Middle frontal gyrus (tissue), 1 donor: Measurements from ENCODE around the gene PROB1.
"Not testable (repeated sequence)": the region's sequence is repeated elsewhere in the genome, so short reads cannot be mapped to it uniquely, and the experiment has no call there.

Experiments
- DNase-seq: peaks from one replicate; pipeline ENCODE4 v3.0.0-alpha.2; 2015; ENCODE audit warnings: low spot score; ENCODE audit errors: extremely low spot score

The PROB1 gene

DNA sequence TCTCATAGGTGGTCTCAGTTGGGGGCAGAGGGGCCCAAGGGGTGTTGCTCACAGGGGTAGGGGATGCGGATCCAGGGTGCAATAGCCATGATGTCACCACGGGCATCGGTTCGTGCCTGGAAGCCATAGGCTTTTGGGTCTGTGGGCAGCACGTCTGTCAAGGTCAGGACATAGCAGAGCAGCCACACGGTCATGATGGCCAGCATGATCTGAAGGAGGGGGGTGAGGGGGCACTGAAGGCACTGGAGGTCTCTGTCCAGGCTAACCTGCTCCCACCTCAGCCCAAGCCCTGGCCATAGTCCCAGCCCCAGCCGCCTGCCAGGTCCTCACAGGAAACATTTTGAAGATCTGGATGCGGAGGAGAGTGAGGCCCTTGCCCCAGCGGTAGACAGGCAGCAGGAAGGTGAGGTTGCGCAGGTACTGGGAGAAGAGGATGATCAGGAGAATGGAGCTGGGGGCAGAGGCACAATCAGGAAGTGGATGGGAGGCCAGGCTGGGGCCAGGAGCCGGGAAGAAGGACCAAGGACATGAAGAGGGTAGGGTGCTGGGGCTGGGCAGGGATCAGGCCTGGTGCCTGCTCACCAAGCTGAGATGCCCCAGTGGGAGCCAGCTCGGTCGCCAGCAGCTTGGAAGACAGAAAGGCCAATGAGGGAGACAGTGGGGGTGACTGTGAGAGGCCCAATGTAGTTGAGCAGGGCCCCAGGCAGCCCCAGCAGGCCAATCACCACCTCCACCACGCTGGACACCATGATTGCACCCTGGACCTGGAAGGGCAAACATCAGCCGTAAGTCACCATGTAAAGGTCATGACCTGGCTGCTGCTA is 15.1 kb downstream of the PROB1 start:
- no peak for DNase-seq

DNA sequence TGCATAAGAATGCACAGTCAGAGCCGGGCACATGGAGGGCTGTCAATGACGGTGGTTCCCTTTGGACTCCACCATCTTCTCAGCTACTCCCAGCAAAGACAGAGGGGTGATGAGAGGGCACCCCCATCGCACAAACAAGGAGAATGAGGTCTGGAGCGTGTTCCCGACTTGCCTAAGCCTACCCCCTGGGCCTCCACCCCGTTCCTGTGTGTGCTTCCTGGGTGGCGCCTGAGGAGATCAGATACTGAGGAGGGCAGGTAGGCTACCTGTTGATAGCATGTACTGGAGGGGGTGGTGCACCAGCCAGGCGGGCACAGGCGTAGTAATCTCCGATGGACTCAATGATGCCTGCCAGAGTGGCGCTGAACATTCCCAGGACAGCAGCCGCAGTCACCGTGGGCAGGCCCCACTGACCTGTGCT is 16.0 kb downstream of the PROB1 start:
- DNase-seq = no peak

DNA sequence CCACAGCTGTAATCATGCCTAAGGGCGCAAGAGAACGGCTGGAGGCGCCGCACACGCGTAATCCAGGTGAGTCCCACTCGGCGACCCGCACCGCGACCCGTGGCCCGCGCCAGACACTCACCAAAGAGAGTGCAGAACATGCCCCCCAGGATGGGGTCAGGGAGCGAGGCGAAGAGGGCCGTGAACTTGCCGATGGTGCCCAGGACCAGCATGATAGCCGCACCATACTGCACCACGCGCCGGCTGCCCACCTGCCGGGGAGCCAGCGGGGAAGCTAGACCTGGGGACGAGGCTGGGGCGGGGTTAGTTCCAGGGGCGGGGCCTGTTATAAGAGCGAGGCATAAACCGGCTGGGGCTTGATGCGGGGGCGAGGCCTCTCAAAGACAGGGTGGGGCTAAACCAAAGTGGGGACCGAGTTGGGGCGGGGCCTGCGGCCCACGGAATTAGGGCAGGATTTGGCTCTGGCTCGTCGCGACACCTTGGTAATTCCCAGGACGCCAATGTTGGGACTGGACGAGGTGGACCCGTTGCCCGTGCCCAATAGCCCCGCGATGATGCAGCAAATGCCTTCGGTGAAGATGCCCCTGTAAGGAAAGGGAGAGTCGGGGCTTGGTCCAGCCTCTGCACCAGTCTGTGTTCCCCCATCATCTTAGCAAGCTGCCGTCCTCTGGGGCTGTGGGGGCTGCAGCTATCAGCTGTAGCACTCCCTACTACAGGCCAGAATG is 16.6 kb downstream of the PROB1 start:
- no peak for DNase-seq

DNA sequence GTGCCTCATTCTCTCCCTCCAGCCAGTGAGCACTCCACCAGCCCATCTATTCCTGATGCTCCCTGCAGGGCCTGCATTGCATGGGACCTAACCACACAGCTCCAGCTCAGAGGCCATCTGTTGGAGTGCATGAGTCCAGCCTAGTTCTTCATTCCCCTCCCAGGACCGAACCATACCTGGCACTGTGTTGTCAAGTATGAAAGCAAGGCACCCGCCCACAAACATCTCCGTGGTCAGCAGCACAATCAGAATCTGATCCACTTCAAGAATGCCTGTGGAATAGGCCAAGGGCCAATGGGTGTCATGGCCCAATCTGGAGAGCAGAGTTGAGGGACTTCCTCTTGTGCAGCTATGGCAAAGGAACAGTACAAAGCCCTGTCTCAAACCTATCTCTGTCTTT is 17.7 kb downstream of the PROB1 start:
- no peak for DNase-seq

DNA sequence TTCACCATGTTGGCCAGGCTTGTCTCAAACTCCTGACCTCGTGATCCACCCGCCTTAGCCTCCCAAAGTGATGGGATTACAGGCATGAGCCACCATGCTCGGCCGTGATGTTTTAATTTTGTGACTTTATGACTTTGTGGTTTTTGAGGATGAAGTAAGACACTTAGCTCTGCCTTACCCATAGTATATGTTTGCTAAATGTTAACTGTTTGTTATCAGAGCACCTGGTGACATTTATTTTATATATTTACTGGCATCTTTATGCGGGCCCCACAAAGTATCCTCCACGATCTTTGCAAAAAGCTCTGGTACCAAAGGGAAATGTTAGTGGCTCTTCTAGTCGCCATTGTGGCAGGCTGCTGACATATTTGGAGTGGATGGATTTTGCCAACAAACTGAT is 18.5 kb downstream of the PROB1 start:
- no peak for DNase-seq

DNA sequence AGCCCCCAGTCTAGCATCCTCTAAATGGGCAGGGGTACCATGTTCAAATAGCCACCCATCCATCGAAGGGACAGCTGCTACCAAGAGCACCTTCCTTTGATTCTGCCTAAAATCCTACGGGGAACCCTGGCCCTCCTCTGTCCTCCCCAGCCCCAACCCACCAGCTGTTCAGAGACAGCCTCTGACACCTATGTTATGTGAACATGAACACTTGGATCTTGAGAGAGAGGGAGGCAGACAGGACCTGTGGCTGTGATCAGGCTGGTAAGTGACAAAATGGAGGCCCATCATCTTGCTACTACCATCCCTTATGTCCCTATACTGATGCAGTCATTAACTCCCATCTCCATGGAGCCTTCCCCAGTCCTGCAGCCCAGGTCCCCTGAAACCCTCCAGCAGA is 20.0 kb downstream of the PROB1 start:
- no peak for DNase-seq

DNA sequence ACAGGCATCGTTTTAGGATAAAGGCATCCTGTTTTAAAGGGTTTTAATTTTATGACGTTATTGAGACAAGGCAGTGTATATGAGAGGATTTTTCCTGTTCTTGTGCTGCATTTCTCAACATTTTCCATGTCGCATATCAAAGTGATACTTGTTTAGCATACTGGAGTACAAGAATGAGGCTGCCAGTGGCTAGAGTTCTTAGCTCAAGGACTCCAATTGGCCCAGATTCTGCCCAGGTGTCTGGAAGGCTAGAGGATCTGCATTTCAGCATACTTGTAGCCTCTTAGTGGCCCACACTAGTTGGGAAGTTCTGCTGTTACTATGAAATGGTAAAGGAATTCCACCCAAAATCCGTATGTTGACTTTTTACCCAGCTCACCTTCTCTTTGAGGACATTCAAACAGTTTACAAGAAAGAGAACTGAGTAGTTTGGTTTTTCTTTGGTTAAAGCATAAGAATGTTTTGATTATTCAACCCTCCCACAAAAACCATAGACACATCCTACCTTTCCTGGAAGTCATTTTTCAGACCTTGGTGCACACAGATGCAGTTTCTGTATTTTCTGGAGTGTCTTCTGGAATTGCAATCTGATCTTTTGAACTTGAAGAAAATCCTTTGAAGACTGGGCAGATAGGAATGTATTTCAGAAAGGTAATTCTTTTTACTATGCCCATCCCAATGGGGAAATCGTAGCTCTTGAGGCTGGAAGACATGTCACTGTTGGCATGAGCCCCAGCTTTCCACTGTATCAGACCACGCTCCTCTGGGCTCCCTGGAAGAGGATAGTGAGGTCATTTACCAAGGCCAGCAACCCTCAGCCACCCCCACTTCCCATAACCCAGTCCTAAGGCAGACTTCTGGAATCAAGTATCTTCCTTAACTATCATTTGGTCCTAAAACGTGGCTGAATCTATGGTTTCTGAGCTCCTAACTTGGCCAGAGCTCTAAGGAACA is 23.1 kb downstream of the PROB1 start:
- DNase-seq = no peak

DNA sequence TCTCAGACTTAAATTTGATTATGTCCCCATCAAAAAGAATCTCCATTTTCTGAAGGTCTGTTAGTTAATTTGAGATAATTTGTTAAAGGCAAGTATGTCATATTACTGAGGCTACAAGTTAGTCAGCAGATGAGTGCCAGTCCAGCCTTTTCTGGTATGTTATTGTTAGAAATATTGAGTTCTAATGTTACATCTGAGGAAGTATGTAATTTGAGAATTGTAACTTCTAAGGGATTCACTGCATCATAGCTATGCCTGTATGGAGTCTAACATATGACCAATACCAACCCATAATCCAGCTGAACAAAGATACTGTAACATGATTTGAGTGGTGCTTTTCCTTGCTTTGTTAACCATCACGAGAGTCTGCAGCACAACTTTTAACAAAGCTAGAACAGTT is 25.7 kb downstream of the PROB1 start:
- no peak for DNase-seq

DNA sequence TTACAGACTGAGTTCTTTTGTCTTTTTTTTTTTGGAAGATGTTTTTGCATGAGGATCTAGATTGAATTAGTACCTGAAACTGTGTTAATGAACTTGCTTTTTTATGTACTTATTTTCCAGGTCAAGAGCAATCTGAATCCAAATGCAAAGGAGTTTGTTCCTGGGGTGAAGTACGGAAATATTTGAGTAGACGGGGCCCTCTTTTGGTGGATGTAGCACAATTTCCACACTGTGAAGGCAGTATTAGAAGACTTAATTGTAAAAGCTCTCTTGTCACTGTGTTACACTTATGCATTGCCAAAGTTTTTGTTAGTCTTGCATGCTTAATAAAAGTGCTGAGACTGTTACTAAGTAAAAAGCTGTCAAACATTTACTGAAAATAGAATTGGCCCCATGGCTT is 26.3 kb downstream of the PROB1 start:
- DNase-seq = no peak

DNA sequence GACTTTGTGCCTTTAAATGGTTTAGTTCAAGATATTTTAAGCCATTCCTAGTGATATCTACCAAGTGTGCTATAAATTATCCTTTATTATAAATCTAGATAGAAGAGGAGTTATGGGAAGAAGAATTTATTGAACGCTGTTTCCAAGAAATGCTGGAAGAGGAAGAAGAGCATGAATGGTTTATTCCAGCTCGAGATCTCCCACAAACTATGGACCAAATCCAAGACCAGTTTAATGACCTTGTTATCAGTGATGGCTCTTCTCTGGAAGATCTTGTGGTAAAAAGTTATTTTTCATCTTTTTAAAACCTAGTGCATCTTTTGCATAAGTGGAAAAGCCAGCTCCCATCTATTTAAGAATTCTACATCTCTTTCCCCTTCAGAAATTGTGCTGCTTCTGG is 30.4 kb downstream of the PROB1 start:
- DNase-seq = no peak

DNA sequence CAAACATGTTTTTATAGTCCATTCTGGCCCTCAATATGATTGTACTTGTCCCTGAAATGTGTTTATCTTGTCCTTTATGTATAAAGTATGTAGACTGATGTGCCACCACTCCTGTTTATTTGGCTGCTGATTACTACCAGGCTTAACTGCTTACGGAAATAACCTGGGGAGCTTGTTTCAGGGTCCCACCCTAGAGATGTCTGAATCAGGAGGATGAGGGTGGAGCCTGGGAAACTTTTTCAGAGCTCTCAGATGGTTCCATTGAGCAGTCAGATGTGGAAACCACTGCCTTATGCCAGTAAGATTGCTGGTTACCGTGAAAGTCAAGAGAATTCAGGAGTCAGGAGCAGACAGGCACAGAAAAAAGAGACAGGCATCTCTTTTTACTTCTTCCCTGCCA is 31.0 kb downstream of the PROB1 start:
- DNase-seq = no peak

DNA sequence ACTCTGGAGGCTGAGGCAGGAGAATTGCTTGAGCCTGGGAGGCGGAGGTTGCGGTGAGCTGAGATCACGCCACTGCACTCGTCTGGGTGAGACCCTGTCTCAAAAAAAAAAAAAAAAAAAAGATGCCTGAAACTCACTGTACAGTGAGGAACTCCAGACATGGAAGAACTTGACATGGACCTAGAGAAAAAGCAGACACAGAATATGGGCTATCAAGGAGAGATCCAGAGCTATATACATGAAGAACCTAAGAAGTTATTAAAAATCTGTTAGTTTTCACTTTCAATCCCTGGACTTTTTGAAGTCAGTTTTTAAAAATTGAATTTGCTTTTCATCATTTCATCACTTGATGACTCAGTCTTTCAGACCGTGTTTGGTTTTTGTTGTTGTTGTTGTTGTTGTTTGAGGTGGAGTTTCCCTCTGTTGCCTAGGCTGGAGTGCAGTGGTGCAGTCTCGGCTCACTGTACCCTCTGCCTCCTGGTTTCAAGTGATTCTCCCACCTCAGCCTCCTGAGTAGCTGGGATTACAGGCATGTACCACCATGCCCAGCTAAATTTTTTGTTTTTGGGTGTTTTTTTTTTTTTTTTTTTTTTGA is 33.0 kb downstream of the PROB1 start:
- DNase-seq = no peak

DNA sequence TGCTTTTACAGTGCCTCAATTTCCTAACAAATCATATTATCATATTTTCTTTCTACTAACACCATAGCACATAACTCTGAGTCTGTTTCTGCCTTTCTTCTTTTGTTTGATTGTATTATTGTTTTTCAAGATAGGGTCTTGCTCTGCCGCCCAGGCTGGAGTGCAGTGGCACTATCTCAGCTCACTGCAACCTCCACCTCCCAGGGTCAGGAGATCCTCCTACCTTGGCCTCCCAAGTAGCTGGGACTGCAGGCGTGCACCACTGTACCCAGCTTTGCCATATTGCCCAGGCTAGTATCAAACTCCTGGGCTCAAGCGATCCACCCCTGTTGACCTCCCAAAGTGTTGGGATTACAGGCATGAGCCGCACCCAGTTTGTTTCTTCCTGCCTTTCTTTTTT is 34.5 kb downstream of the PROB1 start:
- no peak for DNase-seq

DNA sequence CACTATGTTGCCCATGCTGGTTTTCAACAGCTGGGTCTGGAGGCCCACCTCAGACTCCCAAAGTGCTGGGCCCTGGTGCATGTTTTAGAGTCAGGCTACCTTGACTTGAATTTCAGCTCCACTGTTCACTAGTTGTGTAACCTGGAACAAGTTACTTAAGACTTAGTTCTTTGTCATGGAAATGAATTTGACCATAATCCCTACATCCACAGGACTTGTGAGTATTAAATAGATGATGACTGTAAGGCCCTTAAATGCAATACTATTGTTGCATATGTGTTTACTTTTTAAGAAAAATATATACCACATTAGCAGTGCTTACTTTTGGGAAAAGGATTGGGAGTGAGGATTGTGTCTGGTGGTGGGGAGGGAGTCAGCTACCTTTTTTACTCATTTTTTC is 36.8 kb downstream of the PROB1 start:
- DNase-seq = no peak

DNA sequence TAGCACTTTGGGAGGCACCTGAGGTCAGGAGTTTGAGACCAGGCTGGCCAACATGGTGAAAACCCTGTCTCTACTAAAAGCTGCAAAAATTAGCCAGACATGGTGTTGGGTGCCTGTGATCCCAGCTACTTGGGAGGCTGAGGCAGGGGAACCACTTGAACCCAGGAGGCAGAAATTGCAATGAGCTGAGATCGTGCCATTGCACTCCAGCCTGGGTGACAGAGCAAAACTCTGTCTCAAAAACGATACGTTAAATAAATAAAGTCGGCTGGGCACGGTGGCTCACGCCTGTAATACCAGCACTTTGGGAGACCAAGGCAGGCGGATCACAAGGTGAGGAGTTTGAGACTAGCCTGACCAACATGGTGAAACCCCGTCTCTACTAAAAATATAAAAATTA is 39.0 kb downstream of the PROB1 start:
- not testable (repeated sequence) for DNase-seq

DNA sequence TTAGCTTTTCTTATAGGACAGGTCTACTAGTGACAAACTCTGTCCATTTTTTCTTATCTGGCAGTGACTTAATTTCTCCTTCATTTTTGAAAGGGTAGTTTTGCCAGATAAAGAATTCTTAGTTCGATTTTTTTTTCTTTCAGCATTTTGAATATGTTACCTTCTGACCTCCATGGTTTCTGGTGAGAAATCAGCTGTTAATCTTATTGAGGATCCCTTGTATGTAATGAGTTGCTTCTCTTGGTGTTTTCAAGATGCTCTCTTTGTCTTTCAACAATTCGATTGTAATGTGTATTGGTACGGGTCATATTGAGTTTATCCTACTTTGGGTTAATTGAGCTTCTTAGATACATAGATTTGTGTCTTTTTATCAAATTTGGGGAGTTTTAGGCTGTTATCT is 40.7 kb downstream of the PROB1 start:
- no peak for DNase-seq

DNA sequence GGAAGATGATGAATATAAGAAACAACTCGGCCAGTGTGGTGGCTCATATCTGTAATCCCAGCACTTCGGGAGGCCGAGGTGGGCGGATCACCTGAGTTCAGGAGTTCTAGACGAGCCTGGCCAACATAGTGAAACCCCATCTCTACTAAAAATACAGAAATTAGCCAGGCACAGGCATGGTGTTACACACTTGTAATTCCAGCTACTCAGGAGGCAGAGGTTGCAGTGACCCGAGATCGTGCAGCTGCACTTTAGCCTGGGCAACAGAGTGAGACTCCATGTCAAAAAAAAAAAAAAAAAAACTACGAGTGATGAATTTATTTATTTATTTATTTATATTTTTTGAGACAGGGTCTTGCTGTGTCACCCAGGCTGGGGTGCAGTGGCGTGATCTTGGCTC is 47.0 kb downstream of the PROB1 start:
- not testable (repeated sequence) for DNase-seq

DNA sequence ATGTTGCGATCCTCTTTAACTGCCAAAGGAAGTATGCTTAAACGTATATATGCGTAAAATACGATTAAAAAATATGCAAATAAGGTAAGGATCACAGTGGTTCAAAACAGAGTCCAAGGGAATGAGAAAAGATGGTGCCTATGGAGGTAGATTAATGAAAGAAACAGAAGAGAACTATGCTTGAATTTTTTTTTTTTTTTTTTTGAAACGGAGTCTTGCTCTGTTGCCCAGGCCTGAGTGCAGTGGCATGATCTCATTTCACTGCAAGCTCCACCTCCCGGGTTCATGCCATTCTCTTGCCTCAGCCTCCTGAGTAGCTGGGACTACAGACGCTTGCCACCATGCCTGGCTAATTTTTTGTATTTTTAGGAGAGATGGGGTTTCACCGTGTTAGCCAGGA is 49.5 kb downstream of the PROB1 start:
- DNase-seq = not testable (repeated sequence)

DNA sequence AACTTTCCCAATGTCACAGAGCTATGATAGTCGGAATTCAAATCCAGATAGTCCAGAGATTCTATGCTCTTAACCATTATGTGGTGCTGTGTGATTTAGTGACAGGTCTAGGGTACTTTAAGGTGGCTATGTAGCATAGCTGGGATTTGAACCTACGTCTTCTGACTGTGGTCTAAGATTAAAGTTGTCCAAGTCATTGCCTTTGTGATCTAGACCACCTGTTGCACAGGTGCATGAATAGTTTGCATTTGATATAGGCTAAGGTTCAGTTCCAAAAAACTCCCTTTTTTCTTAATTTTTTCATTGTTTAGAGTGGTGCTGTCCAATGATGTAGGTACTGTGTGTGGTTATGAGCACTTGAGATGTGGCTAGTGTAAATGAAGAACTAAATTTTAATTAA is 50.7 kb downstream of the PROB1 start:
- no peak for DNase-seq

DNA sequence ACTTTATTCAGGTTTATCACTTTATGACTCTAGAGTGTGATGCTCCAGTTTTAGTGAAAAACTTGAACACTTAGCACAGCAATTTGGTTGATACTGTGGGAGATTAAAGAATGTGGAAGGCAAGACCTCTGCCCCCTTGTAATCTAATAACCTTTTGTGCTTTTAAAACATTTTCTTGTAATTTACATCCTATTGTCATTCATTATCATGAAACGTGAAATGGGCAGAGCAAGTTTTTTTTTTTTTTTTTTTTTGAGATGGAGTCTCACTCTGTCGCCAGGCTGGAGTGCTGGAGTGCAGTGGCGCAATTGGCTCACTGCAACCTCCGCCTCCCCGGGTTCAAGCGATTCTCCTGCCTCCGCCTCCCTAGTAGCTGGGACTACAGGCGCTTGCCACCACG is 51.4 kb downstream of the PROB1 start:
- no peak for DNase-seq

DNA sequence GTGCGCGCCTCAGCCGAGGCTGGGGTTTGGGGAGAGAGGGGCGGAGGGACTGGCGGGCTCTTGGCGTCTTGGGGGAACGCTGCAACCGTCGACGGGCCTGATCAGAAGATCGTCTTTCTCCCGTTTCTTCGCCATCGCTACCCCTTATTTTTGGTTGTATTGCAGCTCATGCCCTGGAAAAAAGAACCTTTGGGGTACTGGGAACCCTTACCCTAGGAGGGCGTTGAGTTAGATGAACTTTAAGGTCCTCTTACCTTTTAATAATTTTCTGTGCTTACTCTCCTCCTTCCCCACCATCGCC is 52.5 kb downstream of the PROB1 start:
- no peak for DNase-seq
